Measurements from ENCODE around the gene B4GALNT4.
"Not testable (repeated sequence)": the region's sequence is repeated elsewhere in the genome, so short reads cannot be mapped to it uniquely, and the experiment has no call there.

B4GALNT4 gene

GRCh38 chr11:369336-370018, at the start of gene B4GALNT4:
Gene B4GALNT4 (plus strand): TSS chr11:369499. CDS start chr11:369804, 305 bp downstream.
- no peak for DNase-seq

GRCh38 chr11:319888-320273, 49.4 kb upstream of the B4GALNT4 start:
- DNase-seq: not testable (repeated sequence)

- DNase-seq: no peak
These were observed 45.1 kb upstream of the B4GALNT4 start for GRCh38 chr11:324156-324555.

GRCh38 chr11:324593-325517, 44.4 kb upstream of the B4GALNT4 start:
- DNase-seq: not testable (repeated sequence)

GRCh38 chr11:325796-326591, 43.3 kb upstream of the B4GALNT4 start:
- DNase-seq: no peak

- DNase-seq: no peak
These were observed 42.8 kb upstream of the B4GALNT4 start for GRCh38 chr11:326592-326841.

GRCh38 chr11:326842-327580, 42.3 kb upstream of the B4GALNT4 start:
- DNase-seq: no peak

- DNase-seq: no peak
These were observed 41.7 kb upstream of the B4GALNT4 start for GRCh38 chr11:327581-327923.

GRCh38 chr11:328012-328411, 41.3 kb upstream of the B4GALNT4 start:
- DNase-seq: no peak

GRCh38 chr11:328516-329100, 40.7 kb upstream of the B4GALNT4 start:
- not testable (repeated sequence) for DNase-seq

GRCh38 chr11:329886-330253, 39.4 kb upstream of the B4GALNT4 start:
- no peak for DNase-seq

GRCh38 chr11:330307-330693, 39.0 kb upstream of the B4GALNT4 start:
- DNase-seq: no peak

- DNase-seq: no peak
These were observed 38.5 kb upstream of the B4GALNT4 start for GRCh38 chr11:330694-331357.

- no peak for DNase-seq
These were observed 37.8 kb upstream of the B4GALNT4 start for GRCh38 chr11:331358-332060.

GRCh38 chr11:332651-333480, 36.4 kb upstream of the B4GALNT4 start:
- DNase-seq: no peak

GRCh38 chr11:333616-334263, 35.6 kb upstream of the B4GALNT4 start:
- DNase-seq: not testable (repeated sequence)

GRCh38 chr11:334264-334994, 34.9 kb upstream of the B4GALNT4 start:
- DNase-seq: no peak

GRCh38 chr11:335779-336658, 33.3 kb upstream of the B4GALNT4 start:
- DNase-seq: no peak
